ENCODE data around the gene GALNT7.
A peak's percentile ranks its signal among the peaks of the same experiment; 100 is the strongest.
"Not testable (repeated sequence)": the region's sequence is repeated elsewhere in the genome, so short reads cannot be mapped to it uniquely, and the experiment has no call there.

GALNT7 gene

DNA sequence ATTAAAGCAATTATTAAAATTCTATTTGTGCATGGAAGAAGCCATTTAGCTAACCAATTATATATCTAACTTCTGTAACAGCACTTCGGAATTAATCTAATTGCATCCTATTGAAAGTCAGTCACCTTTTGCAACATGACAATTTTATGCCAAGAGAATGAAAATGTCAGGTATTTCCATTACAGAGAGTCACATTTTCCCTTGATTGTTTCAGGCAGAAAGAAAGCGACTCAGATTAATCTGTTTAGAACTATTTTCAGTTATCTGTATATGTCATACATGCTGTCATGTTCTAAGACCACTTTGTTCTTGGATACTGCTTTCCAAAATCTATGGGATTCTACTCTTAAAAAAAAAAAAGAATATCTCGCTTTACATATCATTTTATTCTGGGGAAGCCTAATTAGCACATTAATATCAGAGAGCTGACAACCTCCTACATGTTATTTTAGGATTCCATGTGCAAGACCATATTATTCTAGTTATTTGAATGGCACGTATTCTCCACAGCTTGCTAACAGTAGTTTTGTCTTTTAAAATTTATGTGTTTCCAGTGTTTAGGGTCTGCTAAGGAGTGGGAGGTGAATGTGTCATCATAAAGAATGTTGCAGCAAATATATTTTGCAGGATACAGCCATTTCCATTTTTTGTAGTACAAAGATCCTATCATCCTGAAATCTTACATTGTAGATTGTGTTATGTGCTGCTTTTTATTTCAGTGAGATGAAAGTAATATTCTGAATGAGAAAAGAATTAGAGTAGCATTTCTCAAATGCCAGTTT is 31.7 kb downstream of the GALNT7 start:
- DNase-seq = no peak

DNA sequence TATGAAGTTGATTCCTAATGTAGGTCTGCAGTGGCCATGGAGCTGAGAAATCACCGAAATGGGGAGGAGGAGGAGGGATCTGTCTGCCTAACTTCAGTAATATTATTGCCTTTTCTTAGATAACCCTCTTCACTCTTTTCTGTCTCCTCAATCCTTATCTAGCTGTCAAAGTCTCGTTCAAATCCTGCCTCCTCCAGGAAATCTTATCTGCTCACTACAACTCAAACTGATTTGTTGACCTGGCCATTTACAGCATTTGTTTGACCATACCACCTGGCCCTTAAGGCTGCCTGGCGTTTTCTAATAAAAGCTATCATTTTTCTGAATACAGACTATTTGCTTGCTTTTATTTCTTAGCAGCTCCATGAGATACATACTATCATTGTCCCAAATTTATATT is 33.8 kb downstream of the GALNT7 start:
- DNase-seq = no peak

- no peak for DNase-seq
Observed at GRCh38 chr4:173205656-173206055, 37.0 kb downstream of the GALNT7 start.

- no peak for DNase-seq
Observed at GRCh38 chr4:173208420-173208819, 39.8 kb downstream of the GALNT7 start.

- no peak for DNase-seq
Observed at GRCh38 chr4:173211222-173211621, 42.6 kb downstream of the GALNT7 start.

- DNase-seq = no peak
Observed at GRCh38 chr4:173211838-173212237, 43.2 kb downstream of the GALNT7 start.

DNA sequence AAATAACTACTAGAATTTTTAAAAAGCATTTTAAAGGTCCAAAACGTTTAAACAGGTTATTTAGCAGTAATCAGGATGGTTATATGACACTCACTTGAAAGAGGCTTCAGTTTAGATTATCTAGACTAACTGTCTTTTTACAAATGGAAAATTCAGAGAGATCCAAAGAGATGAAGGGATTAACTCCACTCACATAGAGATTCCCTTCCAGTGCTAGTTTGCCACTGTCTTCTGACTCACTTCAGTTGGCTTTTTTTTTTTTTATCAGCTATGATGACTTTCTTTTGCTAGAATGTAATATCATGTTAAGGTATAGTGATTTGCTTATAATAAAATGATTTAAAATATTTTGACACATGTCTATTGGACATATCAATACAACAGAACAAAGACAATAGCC is 43.8 kb downstream of the GALNT7 start:
- no peak for DNase-seq

DNA sequence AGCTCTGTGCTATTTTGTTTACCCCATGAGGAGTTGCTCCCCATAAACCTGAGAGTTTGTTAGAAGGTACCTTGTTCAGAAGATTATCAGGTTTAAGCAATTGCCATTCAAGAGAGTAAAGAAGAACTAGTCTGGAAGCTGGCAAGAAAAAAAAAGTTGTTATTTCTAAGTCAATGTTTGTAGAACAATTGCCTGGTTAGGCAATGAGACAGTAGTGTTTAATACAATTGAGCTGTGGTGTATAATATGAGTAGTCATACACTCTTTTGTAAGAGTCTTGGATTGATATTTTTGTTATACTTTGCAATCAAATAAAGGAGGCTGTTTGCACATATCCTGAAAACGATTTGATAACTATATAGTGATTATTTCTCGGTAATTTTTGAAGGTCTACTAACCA is 44.7 kb downstream of the GALNT7 start:
- DNase-seq = no peak

DNA sequence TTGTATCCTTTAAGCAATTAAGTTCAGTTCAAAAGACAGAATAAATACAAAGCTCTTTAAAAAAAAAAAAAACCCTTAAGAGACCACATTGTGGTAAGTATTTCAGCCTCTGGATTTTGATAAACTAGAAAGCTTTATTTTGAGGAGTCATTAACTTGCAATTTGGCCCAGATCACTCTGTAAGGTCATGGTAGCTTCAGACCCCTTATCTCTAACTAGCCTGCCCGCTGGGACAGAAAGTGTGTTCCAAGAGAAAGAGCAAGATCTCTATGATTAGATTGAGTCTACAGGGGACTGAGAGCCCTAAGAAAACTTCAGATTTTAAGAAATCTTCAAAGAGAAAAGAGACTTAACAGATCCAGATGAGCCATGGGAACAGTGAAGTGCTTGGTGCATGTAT is 45.6 kb downstream of the GALNT7 start:
- no peak for DNase-seq

DNA sequence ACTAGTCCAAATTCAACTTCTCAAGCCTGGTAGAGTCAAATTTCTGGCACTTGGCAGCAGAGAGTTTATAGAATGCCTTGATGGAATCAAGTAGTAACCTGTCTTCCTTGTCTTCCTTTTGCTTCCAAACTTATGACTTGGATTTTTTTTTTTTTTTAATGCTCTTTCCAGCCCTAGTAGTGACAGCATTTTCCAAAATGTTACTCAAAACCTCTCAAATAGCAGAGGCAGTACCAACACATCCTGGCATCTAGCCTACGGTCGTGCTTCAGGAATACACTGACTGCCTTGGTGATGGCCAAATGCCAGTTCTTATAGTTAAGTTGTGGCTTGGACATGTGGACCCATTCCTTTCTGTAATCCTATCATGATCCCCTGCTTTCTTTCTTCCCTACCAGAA is 46.0 kb downstream of the GALNT7 start:
- no peak for DNase-seq

DNA sequence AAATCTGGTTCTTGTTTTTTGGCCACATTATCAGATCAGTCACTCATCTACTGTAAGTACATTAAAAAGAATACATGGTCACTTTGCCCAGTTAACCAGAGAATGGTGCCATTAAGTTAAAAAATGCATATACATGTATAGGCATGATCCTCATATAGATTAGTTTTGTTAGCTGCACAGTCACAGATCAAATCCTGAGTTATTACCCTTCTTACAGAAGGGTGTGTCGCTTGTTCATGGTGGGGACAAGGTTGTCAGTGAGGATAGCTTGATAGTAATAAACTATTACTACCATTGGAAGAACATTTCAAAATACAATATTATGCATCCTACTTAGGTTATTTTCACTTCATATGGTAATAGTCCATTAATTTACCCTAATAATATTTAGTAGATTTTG is 48.5 kb downstream of the GALNT7 start:
- no peak for DNase-seq

GRCh38 chr4:173217727-173218126 is 49.1 kb downstream of the GALNT7 start:
- peak; percentile 9 for DNase-seq

DNA sequence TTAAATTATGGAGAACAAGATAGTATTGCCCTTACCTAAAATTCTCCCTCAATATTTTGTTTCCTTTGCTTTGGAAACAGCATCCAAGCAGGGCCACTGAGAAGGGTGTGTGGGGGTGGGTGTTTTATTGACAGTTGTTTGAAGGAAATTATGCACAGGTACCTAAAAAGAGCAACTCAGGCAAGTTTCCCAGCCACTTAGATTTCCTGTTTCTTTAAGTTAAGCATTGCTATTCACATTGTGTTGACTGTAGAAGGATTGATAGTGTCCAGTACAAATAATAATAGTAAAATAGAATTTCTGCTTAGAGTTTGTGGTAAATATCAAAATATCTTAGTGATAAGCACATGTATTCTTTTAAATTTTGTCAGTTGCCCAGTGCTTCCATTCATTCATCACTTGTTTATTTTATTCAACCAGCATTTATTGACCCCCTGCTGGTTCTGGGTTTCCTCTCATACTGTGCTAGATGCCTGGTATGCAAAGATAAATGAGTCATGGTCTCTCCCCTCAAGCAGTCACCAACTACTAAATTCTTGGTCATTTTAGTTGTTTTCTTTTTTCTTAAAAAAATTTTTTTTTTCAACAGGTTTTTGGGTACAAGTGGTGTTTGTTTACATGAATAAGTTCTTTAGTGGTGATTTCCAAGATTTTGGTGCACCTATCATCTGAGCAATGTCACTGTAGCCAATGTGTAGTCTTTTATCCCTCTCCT is 50.0 kb downstream of the GALNT7 start:
- DNase-seq = no peak

DNA sequence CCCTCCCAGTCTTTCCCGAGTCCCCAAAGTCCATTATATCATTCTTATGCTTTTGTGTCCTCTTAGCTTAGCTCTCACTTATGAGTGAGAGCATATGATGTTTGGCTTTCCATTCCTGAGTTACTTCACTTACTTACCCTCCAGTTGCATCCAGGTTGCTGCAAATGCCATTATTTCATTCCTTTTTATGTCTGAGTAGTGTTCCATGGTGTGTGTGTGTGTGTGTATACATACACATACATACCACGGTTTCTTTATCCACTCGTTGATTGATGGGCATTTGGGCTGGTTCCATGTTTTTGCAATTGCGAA is 50.5 kb downstream of the GALNT7 start:
- DNase-seq = not testable (repeated sequence)

GRCh38 chr4:173223743-173224142 is 55.1 kb downstream of the GALNT7 start:
- DNase-seq = no peak

DNA sequence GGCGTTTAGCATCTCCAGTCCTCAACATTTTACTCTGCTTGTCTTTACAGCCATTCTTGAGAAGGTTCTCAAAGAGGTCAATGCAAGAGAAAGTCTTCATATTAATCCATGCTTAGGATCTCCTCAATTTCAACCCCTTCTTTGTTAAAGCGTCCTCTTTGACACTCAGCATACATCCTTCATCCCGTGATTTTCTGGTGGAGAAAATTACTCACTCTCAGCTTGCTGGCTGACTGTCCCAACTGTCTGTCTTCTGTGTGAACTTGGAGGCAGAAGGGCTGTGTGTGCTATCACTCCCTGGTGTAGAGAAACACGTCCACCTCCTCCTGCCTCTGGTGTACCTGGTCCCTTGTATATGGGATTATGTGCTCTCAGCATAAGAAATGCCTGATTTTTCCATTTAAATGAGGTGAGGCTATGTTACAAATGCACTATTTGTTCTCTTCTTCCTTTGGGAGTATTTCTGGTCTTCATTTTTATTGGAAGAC is 57.8 kb downstream of the GALNT7 start:
- no peak for DNase-seq

DNA sequence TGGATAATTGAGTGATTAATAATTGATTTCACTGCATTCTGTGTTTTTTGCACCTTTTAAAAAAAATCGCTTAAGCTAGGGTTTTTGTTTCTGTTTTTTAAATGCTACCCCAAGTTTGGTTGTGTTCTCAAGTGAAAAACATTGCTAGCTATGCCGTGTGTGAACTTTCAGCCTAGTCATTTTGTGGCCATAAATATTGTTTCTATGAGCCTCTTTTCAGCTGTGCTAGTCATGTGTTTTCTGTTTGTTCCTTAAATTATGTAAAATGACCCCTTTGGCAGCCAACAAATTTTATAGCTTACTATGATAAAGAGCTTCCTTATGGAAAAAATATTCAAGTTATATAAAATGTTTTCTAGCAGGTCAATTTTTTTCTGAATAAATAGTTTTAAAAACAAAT is 59.1 kb downstream of the GALNT7 start:
- no peak for DNase-seq

DNA sequence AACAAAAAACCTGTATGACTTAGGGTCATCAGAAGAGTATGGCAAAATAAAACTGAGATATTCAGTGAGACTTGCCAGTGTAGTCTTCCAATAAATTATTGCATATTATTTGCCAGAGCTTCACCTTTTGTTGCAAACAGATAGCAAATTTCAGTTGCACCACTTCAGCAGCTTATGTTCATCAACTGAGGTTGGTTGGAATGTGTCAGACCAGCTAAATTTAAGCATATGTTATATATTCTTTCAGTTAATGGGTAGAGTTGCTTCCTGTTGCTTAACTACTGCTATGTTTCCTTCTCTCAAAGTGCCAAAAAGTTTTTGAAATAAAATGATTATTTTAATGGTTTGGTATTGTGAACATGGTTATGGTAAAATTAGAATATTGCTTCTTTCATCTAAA is 61.5 kb downstream of the GALNT7 start:
- DNase-seq = no peak

DNA sequence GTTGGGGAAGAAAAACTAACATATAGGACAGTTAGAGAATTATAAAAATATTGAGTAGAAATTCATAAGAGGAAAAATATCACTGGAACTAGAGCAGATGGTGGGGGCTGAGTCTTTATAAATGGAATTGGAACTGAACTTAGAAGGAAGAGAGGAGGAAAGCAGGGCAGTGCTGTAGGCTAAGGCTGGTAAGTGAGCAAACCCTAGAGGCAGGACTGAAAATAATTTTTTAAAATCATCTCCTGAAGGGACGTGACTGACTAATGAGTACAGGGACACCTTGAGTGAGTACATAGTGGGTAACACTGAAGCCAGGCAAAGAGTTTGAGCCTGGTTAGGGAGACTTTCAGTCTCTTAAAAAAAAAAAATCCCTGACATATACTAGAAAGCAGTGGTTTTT is 63.3 kb downstream of the GALNT7 start:
- DNase-seq = peak; percentile 36

- no peak for DNase-seq
Observed at GRCh38 chr4:173233857-173234256, 65.2 kb downstream of the GALNT7 start.

- DNase-seq = no peak
Observed at GRCh38 chr4:173235050-173235449, 66.4 kb downstream of the GALNT7 start.

DNA sequence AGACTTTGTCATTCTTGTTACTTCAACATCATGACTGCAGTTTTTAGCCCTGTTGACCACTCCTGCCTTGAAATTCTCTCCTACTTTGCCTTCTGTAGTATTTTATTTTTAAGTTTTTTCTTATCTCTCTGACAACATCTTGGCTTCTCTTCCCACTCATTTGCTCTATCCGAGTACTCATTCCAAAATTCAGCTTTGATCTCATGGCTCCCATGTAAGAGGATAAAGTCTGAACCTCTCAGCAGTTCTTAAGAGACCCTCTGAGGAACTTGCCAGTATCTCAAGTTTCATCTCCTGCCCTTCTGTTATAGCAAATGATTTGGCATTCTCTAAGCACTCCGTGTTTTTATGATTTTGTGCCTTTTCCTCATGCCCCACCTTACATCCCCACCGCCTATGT is 67.7 kb downstream of the GALNT7 start:
- DNase-seq = no peak

- DNase-seq = no peak
Observed at GRCh38 chr4:173237152-173237551, 68.5 kb downstream of the GALNT7 start.

GRCh38 chr4:173237762-173238161 is 69.2 kb downstream of the GALNT7 start:
- peak; percentile 29 for DNase-seq

GRCh38 chr4:173240696-173241095 is 72.1 kb downstream of the GALNT7 start:
- no peak for DNase-seq

Measured in inflammatory macrophage treated with lipopolysaccharide for 4 hours (primary cell).